ENCODE data around the gene RPUSD1. TPM values are rescaled to one million over a fixed set of nuclear protein-coding genes. Genes with fewer than 3 reads are reported as not detected.
"Not testable (repeated sequence)": the region's sequence is repeated elsewhere in the genome, so short reads cannot be mapped to it uniquely, and the experiment has no call there.

Gene RPUSD1
- total and polyA plus RNA-seq, 11 donors = 7.1 to 25.7 (median 10.9) TPM

- DNase-seq (no peak), ATAC-seq (no peak)
- intact Hi-C loops (cut with DNase I) = loop anchor here in 1 of 10 donors (10.0 kb wide), 1 partner anchor 73 kb away; no protein-coding TSS in a partner anchor
- TF ChIP-seq CTCF (IDR thresholded peaks at IDR 0.05) (no peak), POLR2A (IDR thresholded peaks at IDR 0.05) (no peak)
- H3K4me1 ChIP-seq = peaks cover 0 to 9% (median 0%) of the 10 kb centered on the region in 12 donors
- H3K27ac ChIP-seq = no peak overlapping the region
- no peak overlapping the region for H3K4me3 ChIP-seq
- H3K36me3 ChIP-seq = no peaks in the 10 kb centered on the region
- 59 to 74% (median 61%) methylated on average over 12 to 13 of the region's 13 CpGs for WGBS, 4 donors
- no peaks in the 10 kb centered on the region for H3K9me3 ChIP-seq
- H3K27me3 ChIP-seq = peaks cover 11 to 64% (median 28%) of the 10 kb centered on the region in 9 donors
Measured at GRCh38 chr16:821751-822150, 33.6 kb upstream of the RPUSD1 start.

- H3K4me1 ChIP-seq = peaks cover 0 to 9% (median 0%) of the 10 kb centered on the region in 12 donors
- intact Hi-C loops (cut with DNase I) = loop anchor here in 1 of 10 donors (10.0 kb wide), 1 partner anchor 74 kb away; no protein-coding TSS in a partner anchor
- H3K27me3 ChIP-seq = peaks cover 11 to 74% (median 31%) of the 10 kb centered on the region in 9 donors
- no peak for DNase-seq
- H3K4me3 ChIP-seq = no peak overlapping the region
- no peaks in the 10 kb centered on the region for H3K9me3 ChIP-seq
- 82 to 88% (median 84%) methylated on average over 12 of the region's 12 CpGs for WGBS, 4 donors
- TF ChIP-seq POLR2A (IDR thresholded peaks at IDR 0.05) (no peak), CTCF (IDR thresholded peaks at IDR 0.05) (no peak)
- H3K27ac ChIP-seq = no peak overlapping the region
- no peaks in the 10 kb centered on the region for H3K36me3 ChIP-seq
- no peak for ATAC-seq
Measured at GRCh38 chr16:820748-821147, 32.6 kb upstream of the RPUSD1 start.

- H3K36me3 ChIP-seq = not testable (repeated sequence)
Measured at GRCh38 chr16:820044-820408, 31.8 kb upstream of the RPUSD1 start.

GRCh38 chr16:819336-820043 lies 31.3 kb upstream of the RPUSD1 start:
- peaks cover 6 to 81% (median 34%) of the 10 kb centered on the region in 9 donors for H3K27me3 ChIP-seq
- ATAC-seq = no peak
- H3K4me3 ChIP-seq = no peak overlapping the region
- 47 to 63% (median 58%) methylated on average over 23 of the region's 23 CpGs for WGBS, 4 donors
- DNase-seq = no peak
- H3K4me1 ChIP-seq = peaks cover 0 to 9% (median 0%) of the 10 kb centered on the region in 12 donors
- no peaks in the 10 kb centered on the region for H3K36me3 ChIP-seq
- H3K9me3 ChIP-seq = no peaks in the 10 kb centered on the region
- intact Hi-C loops (cut with DNase I) = loop anchor here in 2 of 10 donors (10.0 kb wide), 3 partner anchors 75 to 375 kb away; partner anchors contain the start of gene C1QTNF8 (in 1 of the 2)
- no peak overlapping the region for H3K27ac ChIP-seq
- TF ChIP-seq CTCF (IDR thresholded peaks at IDR 0.05) (no peak), POLR2A (IDR thresholded peaks at IDR 0.05) (no peak)

More at GRCh38 chr16:820044-820408, 31.8 kb upstream of the RPUSD1 start:
- intact Hi-C loops (cut with DNase I) = loop anchor here in 1 of 10 donors (10.0 kb wide), 1 partner anchor 75 kb away; no protein-coding TSS in a partner anchor
- H3K27me3 ChIP-seq = peaks cover 11 to 81% (median 34%) of the 10 kb centered on the region in 9 donors
- not testable (repeated sequence) for ATAC-seq, H3K4me1 ChIP-seq, DNase-seq, H3K4me3 ChIP-seq, H3K27ac ChIP-seq, H3K9me3 ChIP-seq
- WGBS, 4 donors = 47 to 67% (median 61%) methylated on average over 10 of the region's 10 CpGs

All from heart left ventricle (tissue), 16 donors.